ENCODE measurements around the gene NTM. TPM values are rescaled to one million over a fixed set of nuclear protein-coding genes. Genes with fewer than 3 reads are reported as not detected.

Gene NTM
- total and polyA plus RNA-seq, 9 donors, result 8.5 to 37.1 (median 22.6) TPM

DNA sequence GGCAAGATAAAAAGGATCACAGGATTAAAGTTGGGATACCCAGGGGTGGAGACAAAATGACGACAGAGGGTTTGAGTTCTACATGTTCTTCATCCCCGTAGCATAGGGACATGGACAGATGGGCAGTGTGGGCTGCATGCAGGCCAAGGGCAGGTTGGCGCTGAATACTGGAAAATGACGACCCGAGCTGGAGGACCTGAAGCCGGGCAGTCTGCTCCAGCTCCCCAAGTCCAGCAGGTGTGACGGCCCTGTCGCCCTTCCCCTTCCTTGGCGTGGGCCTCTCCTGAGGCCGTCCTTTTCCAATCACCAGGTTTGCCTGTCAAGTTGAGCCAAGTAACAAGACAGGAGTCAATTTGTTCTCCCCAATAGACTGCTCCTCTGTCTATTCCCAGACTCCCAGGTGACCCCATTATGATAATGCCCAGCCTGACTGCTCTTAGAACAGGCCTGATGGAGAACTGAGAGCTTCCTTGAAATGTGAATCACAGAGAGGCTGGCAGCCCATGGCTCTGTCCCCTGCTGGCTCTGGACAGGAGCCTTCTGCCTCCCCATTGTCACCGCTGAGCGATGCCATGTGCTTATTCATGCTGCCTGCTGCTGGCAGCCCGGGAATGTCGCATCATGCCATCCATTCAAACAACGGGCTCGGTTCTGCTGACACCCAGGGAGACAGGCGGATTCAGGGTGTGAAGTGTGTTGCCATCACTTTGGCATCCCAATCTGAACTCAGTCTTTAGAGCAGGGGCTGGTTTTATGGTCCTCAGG, 392.1 kb downstream of the NTM start:
- peaks cover 6% of the 10 kb centered on the region for H3K4me1 ChIP-seq (ENCODE audit: control insufficient read depth, insufficient read depth, low read length)
- 95% methylated on average over 10 of the region's 17 CpGs for whole genome bisulfite sequencing (ENCODE audit: insufficient coverage)
- no peak for DNase-seq
- no peaks in the 10 kb centered on the region for H3K27me3 ChIP-seq (ENCODE audit: control insufficient read depth, insufficient read depth, low read length)
- no peaks in the 10 kb centered on the region for H3K9me3 ChIP-seq (replicated peaks; ENCODE audit: control insufficient read depth, low read depth, low read length)
- H3K27ac ChIP-seq (ENCODE audit: low read length), result no peak overlapping the region
- no peak overlapping the region for H3K4me3 ChIP-seq (ENCODE audit: low read length)
- H3K36me3 ChIP-seq (ENCODE audit: control insufficient read depth, insufficient read depth, low read length), result no peaks in the 10 kb centered on the region

DNA sequence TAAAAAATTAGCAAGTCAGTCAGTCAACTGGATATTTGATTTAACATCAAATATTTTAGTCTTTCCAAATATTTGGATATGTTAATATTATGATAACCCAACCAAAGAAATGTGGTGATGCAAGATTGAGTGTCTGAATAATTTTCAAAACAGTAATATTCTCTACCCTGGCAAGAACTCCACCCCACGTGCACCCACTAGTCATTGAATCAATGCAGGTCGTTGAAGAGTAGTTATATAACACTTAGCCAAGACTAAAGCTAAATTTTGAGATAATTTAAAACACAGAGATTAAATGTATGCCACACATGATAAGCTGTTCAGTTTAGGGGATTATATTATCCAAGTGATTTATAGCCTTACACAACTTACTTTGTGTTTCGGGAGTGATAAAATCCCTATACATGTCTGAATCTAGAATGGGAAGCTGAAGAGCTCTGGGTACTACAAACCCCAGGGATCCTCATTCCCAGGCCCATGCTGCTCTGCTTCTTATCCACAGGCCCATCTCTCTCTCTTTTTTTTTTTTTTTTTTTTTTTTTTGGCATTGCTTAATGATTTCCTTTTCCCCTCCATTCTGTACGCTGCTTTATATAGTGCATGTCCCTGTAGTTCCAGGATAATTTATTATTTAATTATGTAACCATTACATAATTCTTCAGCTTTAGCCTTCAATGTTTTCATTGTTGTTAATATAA, 392.9 kb downstream of the NTM start:
- no peak for DNase-seq
- no CpG with 5 or more reads among the region's 4 CpGs for WGBS (ENCODE audit: insufficient coverage)
- Histone ChIP-seq H3K9me3 (replicated peaks; ENCODE audit: control insufficient read depth, low read depth, low read length) (no peaks in the 10 kb centered on the region), H3K27me3 (ENCODE audit: control insufficient read depth, insufficient read depth, low read length) (no peaks in the 10 kb centered on the region), H3K36me3 (ENCODE audit: control insufficient read depth, insufficient read depth, low read length) (no peaks in the 10 kb centered on the region), H3K4me3 (ENCODE audit: low read length) (no peak overlapping the region), H3K27ac (ENCODE audit: low read length) (no peak overlapping the region), H3K4me1 (ENCODE audit: control insufficient read depth, insufficient read depth, low read length) (peaks cover 6% of the 10 kb centered on the region)

DNA sequence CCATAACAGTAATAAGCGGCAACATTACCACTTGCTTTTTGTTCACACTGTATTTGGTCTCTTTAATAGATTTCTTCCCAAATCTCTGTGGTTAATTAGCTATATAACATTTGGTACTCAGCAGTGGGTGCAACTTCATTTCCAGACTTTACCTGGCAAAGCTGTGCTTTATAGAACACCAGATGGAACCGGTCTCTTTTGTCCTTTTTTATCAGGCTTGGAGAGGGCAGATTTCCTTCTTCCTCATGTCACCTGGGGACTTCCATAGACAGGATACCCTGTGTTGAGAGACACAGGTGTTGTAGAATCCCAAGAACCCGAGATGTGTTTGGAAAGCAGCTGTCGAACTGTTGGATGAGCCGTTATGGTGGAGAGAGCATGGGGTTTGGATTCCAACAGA, 393.7 kb downstream of the NTM start:
- no peak overlapping the region for H3K4me3 ChIP-seq (ENCODE audit: low read length)
- DNase-seq, result no peak
- no peaks in the 10 kb centered on the region for H3K27me3 ChIP-seq (ENCODE audit: control insufficient read depth, insufficient read depth, low read length)
- WGBS (ENCODE audit: insufficient coverage), result 67% methylated on average over 3 of the region's 5 CpGs
- H3K9me3 ChIP-seq (replicated peaks; ENCODE audit: control insufficient read depth, low read depth, low read length), result no peaks in the 10 kb centered on the region
- H3K36me3 ChIP-seq (ENCODE audit: control insufficient read depth, insufficient read depth, low read length), result no peaks in the 10 kb centered on the region
- peaks cover 6% of the 10 kb centered on the region for H3K4me1 ChIP-seq (ENCODE audit: control insufficient read depth, insufficient read depth, low read length)
- no peak overlapping the region for H3K27ac ChIP-seq (ENCODE audit: low read length)

DNA sequence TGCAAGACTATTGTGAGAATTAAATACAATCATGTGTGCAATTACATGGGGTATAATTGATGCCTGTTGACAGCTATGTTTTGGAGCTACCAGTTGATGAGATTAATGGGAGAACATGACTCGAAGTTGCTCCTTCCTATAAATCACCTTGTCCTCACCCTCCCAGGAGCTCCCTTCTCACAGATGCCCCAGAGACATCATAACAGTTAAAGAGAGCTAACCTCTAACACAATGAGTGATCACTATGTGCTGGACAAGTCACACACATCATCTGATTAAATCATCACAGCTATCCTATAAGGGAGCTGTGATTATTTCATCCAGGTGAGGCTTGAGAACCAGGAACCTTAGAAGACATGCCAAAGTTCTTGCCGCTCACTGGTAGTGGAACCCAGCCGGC, 394.2 kb downstream of the NTM start:
- Histone ChIP-seq H3K4me1 (ENCODE audit: control insufficient read depth, insufficient read depth, low read length) (peaks cover 6% of the 10 kb centered on the region), H3K27me3 (ENCODE audit: control insufficient read depth, insufficient read depth, low read length) (peaks cover under 1% of the 10 kb centered on the region), H3K27ac (ENCODE audit: low read length) (no peak overlapping the region), H3K36me3 (ENCODE audit: control insufficient read depth, insufficient read depth, low read length) (no peaks in the 10 kb centered on the region), H3K9me3 (replicated peaks; ENCODE audit: control insufficient read depth, low read depth, low read length) (no peaks in the 10 kb centered on the region), H3K4me3 (ENCODE audit: low read length) (no peak overlapping the region)
- 0% methylated on average over 1 of the region's 3 CpGs for WGBS (ENCODE audit: insufficient coverage)
- DNase-seq, result no peak

DNA sequence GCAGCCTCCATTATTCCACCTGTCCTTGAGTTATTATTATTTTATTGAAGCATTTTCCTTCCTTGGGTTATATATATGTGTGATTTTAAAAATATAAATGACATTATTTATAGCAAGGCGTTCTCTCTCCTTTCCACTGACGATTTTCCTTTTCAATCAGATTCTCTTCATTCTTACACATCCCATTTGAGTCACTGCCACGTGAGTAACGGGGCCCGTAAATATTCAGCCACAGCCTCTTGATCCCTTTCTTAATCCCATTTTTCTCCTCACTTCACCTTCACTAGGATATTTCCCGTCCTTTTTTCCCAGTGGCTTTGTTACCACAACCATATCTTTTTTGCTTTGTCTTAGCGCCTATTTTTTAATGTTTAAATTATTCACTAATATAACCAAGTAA, 396.2 kb downstream of the NTM start:
- Histone ChIP-seq H3K4me1 (ENCODE audit: control insufficient read depth, insufficient read depth, low read length) (no peaks in the 10 kb centered on the region), H3K9me3 (replicated peaks; ENCODE audit: control insufficient read depth, low read depth, low read length) (no peaks in the 10 kb centered on the region), H3K27ac (ENCODE audit: low read length) (no peak overlapping the region), H3K4me3 (ENCODE audit: low read length) (no peak overlapping the region), H3K27me3 (ENCODE audit: control insufficient read depth, insufficient read depth, low read length) (peaks cover 2% of the 10 kb centered on the region), H3K36me3 (ENCODE audit: control insufficient read depth, insufficient read depth, low read length) (no peaks in the 10 kb centered on the region)
- WGBS (ENCODE audit: insufficient coverage), result 62% methylated on average over 5 of the region's 7 CpGs
- no peak for DNase-seq

DNA sequence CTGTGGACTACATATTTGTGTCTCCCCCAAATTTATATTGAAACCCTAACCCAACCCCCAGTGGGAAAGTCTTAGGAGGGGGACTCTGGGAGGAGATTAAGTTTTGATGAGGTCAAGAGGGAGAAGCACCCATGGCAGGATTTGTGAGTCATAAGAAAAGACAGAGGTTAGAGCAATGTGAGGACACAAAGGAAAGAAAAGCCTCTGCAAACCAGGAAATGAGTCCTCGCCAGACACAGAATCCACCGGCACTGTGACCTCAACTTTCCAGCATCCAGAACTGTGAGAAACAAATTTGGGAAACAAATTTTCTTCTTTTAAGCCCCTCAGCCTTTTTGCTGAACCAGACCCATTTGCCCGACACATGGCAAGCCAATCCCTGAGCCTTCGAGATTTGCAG, 397.0 kb downstream of the NTM start:
- Histone ChIP-seq H3K27ac (ENCODE audit: low read length) (no peak overlapping the region), H3K36me3 (ENCODE audit: control insufficient read depth, insufficient read depth, low read length) (no peaks in the 10 kb centered on the region), H3K27me3 (ENCODE audit: control insufficient read depth, insufficient read depth, low read length) (peaks cover 2% of the 10 kb centered on the region), H3K4me1 (ENCODE audit: control insufficient read depth, insufficient read depth, low read length) (no peaks in the 10 kb centered on the region), H3K4me3 (ENCODE audit: low read length) (no peak overlapping the region), H3K9me3 (replicated peaks; ENCODE audit: control insufficient read depth, low read depth, low read length) (no peaks in the 10 kb centered on the region)
- WGBS (ENCODE audit: insufficient coverage), result 68% methylated on average over 4 of the region's 4 CpGs
- DNase-seq, result no peak

DNA sequence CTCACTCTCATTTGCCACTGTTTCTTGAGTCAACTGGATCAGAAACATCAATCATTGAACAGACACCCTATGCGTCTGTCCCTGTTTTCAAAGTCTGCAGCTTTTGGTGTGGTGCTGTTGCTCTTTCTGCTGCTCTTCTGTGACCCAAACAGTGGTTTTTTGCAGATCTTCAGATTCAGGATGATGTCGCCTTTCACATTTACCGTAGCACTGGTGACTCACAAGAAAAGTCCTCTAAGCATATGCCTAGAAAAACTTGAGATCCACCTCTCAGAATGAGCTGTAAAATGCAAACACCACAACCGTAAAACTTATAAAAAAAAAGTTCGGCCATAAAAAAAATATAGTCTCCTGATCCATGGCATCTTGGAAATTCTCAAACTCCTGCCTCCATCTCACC, 400.4 kb downstream of the NTM start:
- Histone ChIP-seq H3K36me3 (ENCODE audit: control insufficient read depth, insufficient read depth, low read length) (no peaks in the 10 kb centered on the region), H3K4me3 (ENCODE audit: low read length) (no peak overlapping the region), H3K4me1 (ENCODE audit: control insufficient read depth, insufficient read depth, low read length) (no peaks in the 10 kb centered on the region), H3K9me3 (replicated peaks; ENCODE audit: control insufficient read depth, low read depth, low read length) (no peaks in the 10 kb centered on the region), H3K27me3 (ENCODE audit: control insufficient read depth, insufficient read depth, low read length) (peaks cover 2% of the 10 kb centered on the region), H3K27ac (ENCODE audit: low read length) (no peak overlapping the region)
- WGBS (ENCODE audit: insufficient coverage), result 68% methylated on average over 4 of the region's 5 CpGs
- DNase-seq, result no peak

DNA sequence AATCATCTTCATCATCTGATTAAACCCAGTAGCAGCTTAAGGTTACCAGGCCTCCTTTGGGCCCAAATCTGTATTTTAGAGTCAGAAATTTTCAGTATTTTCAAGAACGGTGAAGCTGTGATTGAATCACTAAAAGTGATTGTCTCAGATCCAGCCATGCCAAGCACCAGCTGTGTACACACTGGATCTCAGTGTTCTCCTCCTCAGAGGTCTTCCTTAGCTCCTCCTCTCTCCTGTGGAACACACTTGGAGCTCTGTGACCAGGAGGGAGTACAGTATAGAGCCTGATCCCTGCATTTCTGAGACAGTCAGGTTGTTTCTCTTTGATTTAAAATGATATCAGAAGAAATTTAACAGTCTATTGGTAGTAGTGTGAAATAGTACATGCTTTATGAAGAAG, 401.1 kb downstream of the NTM start:
- peaks cover 2% of the 10 kb centered on the region for H3K27me3 ChIP-seq (ENCODE audit: control insufficient read depth, insufficient read depth, low read length)
- no peak overlapping the region for H3K27ac ChIP-seq (ENCODE audit: low read length)
- no CpG with 5 or more reads among the region's 1 CpG for WGBS (ENCODE audit: insufficient coverage)
- H3K36me3 ChIP-seq (ENCODE audit: control insufficient read depth, insufficient read depth, low read length), result no peaks in the 10 kb centered on the region
- no peaks in the 10 kb centered on the region for H3K4me1 ChIP-seq (ENCODE audit: control insufficient read depth, insufficient read depth, low read length)
- DNase-seq, result no peak
- H3K9me3 ChIP-seq (replicated peaks; ENCODE audit: control insufficient read depth, low read depth, low read length), result no peaks in the 10 kb centered on the region
- H3K4me3 ChIP-seq (ENCODE audit: low read length), result no peak overlapping the region

DNA sequence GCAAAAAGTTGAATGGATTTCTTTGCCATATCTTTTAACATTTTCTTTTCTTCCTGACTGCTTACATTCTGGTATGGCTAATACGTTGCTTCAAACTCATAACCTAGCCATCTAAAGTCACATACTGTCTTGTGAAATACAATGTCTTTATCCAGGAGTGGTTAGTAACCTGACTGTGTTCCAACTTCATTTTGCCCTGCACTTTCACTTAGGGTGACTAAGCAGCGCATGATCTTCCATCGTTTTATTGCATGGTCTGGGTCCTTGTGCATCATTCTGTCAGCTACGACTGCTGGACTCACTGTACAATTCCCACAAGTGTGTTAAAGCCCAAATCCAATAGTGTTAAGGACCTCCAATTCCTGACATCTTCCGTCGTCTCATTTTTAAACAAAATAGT, 403.2 kb downstream of the NTM start:
- Histone ChIP-seq H3K36me3 (ENCODE audit: control insufficient read depth, insufficient read depth, low read length) (no peaks in the 10 kb centered on the region), H3K27ac (ENCODE audit: low read length) (no peak overlapping the region), H3K4me1 (ENCODE audit: control insufficient read depth, insufficient read depth, low read length) (no peaks in the 10 kb centered on the region), H3K9me3 (replicated peaks; ENCODE audit: control insufficient read depth, low read depth, low read length) (no peaks in the 10 kb centered on the region), H3K4me3 (ENCODE audit: low read length) (no peak overlapping the region), H3K27me3 (ENCODE audit: control insufficient read depth, insufficient read depth, low read length) (peaks cover 2% of the 10 kb centered on the region)
- no peak for DNase-seq
- 89% methylated on average over 5 of the region's 6 CpGs for WGBS (ENCODE audit: insufficient coverage)

DNA sequence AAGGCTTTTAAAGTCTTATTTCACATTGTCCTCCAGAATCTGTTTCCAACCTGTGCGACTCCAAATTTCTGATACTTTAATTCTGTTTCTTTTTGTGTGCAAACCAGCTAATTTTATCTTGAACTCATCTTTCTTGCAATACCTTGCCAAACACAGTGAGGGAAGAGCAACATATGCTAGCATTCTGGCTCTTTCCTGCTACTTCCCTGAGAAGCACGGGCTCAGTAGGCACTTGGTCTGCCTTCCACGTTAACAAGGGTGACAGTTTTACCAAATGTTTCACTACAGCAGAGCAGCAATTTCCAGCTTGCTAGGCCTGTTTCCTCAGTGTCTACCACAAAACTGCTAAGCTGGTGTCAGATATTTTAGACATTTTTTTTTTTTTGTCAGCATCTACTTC, 405.8 kb downstream of the NTM start:
- Histone ChIP-seq H3K9me3 (replicated peaks; ENCODE audit: control insufficient read depth, low read depth, low read length) (no peaks in the 10 kb centered on the region), H3K4me1 (ENCODE audit: control insufficient read depth, insufficient read depth, low read length) (no peaks in the 10 kb centered on the region), H3K36me3 (ENCODE audit: control insufficient read depth, insufficient read depth, low read length) (no peaks in the 10 kb centered on the region), H3K27me3 (ENCODE audit: control insufficient read depth, insufficient read depth, low read length) (no peaks in the 10 kb centered on the region), H3K27ac (ENCODE audit: low read length) (no peak overlapping the region), H3K4me3 (ENCODE audit: low read length) (no peak overlapping the region)
- 62% methylated on average over 3 of the region's 3 CpGs for WGBS (ENCODE audit: insufficient coverage)
- no peak for DNase-seq

Measured in muscle of leg (tissue), 11 donors.